ENCODE data around the gene PPIL4. TPM values are rescaled to one million over a fixed set of nuclear protein-coding genes. Genes with fewer than 3 reads are reported as not detected.

PPIL4 gene
- total RNA-seq = 29.6 and 33.0 TPM in 2 replicates

GRCh38 chr6:149545754-149546471, at the start of gene PPIL4:
PPIL4 (minus strand) TSS chr6:149546043; CDS start chr6:149546005, 38 bp downstream.

DNA sequence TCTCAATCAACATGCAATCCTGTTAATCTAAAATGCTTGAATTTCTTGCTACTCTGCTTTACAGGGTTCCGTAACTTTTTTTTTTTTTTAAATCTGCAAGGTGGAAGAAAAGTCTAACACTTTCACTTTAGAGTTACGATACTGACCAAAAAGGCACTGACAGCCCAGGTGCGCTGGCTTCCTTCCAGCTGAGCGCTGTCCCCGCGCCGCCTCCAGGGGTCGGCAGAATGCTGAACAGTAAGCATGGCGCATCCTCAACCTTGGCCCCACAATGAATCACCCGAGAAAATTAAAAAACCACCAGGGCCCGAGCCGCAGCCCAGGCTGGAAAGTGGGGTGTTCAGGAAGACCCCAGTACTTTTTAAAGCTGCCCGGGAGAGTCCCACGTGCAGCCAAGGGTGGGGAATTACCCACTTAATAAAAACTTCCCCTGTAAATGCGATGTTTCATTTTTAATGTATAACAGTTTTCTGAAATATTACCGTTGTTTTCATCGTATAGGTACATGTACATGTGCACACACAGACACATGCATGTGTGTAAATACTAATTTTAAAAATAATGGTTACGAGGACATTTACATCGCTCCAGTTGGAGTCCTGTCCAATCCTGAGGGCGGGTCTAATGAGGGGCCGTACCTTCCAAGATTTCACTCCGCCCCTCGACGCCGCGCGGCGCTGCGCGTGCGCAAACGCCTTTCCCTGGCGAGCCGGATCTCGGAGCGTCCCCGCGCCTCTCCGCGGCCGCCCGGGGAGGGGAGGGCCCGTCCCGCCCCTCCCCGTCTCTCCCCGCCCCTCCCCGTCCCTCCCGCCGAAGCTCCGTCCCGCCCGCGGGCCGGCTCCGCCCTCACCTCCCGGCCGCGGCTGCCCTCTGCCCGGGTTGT, 19.9 kb upstream of the PPIL4 start, which contains the start of gene GINM1:
Gene GINM1, plus strand, starts transcription at position 849 of the 883 bp plus-strand sequence. CDS start 40 bp downstream, outside the sequence.

DNA sequence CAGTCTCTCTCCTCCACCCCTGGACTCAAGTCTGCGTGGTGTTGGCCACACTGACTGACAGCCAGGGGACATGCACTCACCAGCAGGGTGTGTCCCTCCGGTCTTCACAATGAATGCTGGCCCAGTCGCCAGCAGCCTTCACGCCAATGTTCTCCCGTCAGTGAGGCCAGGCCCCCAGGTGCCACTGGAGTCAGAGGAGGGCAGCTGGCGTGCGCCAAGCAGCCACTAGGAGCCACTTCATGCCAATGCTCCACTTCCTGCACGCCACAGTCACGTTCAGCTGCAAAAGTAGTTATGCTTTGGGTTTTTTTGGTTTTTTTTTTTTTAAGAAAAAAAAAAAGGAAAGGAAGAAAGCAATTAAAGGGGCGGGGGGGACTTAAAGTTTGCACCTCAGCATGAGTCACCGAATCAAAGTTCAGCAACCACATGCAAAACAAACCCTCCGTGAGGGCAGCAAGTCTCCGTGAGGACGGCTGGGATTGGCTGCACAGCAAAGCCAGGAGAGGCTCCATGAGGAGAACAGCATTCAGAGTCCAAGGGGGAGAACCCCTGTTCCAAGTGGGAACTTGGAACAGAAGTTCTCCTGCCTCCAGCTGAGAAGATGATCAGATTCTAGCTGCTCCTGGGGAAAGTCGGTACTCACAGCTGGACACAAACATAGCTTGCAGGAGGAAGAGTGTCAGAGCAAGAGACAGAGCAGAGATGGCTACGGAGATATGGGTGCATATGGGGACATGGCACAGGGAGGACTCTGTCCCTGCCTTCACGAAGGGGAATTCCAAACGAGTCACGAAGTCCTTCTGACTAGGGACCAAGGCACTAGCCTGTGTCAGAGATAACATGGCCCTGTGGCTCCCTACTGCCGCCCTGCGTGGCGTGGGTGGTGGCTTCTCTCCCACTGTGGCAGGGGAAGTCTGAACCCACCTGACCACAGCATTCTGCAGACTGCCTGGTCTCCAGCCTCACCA, 60.8 kb downstream of the PPIL4 start, which contains the start of gene ZC3H12D:
Gene ZC3H12D, minus strand, starts transcription at position 282 of the 968 bp plus-strand sequence. CDS start 10,471 bp downstream, outside the sequence.

Other genes starting within 250 kb of the PPIL4 start
- gene TAB2, start 228.3 kb downstream of the PPIL4 start, total RNA-seq = 14.9 and 16.7 TPM in 2 replicates
- 0.32 and 1.7 TPM in 2 replicates for gene SUMO4, start 145.8 kb downstream of the PPIL4 start, total RNA-seq
- gene ZC3H12D, start 61.0 kb downstream of the PPIL4 start, total RNA-seq = not detected in 2 replicates
- gene GINM1, start 20.3 kb upstream of the PPIL4 start, total RNA-seq = 39.6 and 59.3 TPM in 2 replicates
- gene KATNA1, start 102.7 kb upstream of the PPIL4 start, total RNA-seq = 28.9 and 40.4 TPM in 2 replicates
- 5.8 and 6.7 TPM in 2 replicates for gene LATS1, start 172.1 kb upstream of the PPIL4 start, total RNA-seq
- 24.0 and 70.7 TPM in 2 replicates for gene NUP43, start 200.5 kb upstream of the PPIL4 start, total RNA-seq
- 141 and 216 TPM in 2 replicates for gene PCMT1, start 203.7 kb upstream of the PPIL4 start, total RNA-seq

Data from epithelial cell of umbilical artery (primary cell).